Measurements from ENCODE around the gene RIIAD1.
"Not testable (repeated sequence)": the region's sequence is repeated elsewhere in the genome, so short reads cannot be mapped to it uniquely, and the experiment has no call there.

The RIIAD1 gene

GRCh38 chr1:151711044-151711800, 10.1 kb upstream of the RIIAD1 start:
- FAIRE-seq, result no peak

DNA sequence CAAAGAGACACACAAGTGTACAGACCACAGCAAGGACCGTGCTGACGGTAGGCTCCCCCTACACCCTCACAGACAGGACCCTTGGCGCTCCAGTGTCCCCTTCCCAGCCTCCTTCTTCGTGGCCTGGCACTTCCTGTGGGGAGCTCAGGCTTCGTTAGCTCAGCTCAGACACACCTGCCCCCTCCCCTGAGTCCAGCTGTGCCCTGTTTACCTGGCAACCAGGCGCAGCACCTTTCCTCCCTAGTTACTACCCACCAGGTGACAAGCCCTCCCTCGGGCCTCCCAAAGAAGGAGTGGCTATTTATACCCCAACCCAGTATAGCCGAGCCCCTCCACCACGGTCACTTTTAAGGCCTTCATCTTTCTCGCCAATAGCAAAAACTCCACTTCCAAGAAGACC, 9.4 kb upstream of the RIIAD1 start:
- FAIRE-seq, result no peak

- FAIRE-seq, result no peak
Measured at GRCh38 chr1:151713044-151713443, 8.3 kb upstream of the RIIAD1 start.

DNA sequence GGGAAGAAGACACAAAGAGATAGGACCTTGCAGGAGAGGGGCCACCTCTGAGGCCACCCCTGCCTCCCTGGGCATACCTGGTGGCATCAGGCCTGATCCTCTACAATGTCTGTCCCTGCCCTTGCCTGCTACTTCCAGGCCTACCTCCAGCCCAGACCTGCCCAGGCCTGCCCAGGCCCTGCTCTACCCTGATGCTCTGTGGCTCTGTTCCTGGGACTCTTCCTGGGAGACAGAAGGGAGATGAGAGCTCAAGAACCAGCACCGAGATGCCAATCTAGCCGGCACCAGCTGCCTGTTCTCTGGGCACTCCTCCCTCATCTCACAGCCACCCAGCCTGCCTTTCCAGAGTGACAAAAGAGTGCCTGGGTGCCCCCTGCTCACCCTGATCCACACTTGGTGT, 7.4 kb upstream of the RIIAD1 start:
- no peak for FAIRE-seq

DNA sequence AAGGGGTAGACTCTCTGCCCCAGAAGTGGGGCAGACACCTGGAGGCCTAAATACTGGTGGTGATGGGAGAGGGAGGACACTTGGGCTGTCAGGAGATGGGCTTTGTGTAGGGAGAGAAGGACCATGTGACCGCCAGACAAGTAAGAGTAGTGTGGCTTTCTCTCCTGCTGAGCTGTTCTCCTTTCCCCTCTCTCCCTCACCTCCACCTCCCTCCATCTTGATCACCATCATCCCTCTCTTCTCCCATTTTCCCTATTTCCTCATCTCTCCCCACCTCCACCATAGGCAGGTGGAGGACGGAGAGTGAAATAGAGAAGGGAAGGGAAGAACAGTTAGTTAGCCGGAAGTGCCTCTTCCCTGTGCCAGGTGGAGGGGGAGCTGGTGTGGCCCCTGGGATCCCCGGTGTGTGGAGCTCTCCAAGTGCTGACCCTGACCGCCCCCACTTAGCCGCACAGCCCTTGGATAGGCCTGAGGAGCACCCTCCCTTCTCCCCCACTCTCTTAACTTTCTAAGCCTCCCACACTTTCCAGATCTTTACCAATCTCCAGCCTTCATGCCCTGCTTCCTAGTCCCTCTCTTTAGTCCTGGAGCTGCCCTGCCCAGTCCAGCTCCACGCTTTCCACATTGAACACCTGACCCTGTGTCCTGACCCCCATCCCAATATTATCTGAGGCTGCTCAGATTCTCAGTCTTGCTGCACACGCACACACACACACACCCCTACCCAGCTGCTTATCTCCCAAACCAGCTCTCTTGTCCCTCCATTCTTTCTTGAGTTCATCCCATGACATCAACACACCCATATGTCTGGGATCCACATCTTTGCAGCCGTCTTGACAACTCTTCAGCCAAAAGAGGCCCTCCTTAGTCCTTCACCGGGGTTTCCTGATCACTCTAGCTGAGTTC, 6.2 kb upstream of the RIIAD1 start:
- no peak for FAIRE-seq

DNA sequence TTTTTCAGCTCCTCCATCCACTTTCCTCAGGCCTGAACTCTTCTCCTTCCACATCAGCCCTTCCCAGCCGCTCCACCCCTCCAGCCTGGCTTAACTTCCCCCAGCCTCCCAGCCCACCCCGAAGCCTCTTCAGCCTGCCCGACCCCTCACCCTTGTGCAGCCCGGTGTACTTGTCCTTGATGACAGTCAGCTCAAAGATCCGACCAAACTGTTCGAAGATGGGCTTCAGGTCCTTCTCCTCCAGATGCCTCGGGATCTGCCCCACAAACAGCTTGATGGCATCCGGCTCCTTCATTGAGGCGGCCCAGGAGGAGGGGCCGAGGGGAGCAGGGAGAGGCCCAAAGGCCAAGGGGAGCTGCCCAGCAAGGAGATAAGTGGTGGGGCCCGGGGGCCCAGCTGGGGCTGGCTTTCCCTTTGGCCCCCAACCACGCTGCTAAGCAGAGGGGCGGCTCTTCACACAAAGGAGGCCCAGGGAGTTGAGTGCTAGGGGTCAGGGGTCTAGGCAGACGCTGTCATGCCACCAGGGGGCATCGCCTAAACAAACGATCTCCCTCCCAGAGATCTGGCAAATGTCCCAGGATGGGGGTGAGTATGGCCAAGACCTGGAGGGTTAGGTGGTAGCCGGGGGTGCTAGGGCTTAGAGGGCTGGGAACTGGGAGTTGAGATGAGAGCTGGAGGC, 5.5 kb upstream of the RIIAD1 start:
- FAIRE-seq, result no peak

DNA sequence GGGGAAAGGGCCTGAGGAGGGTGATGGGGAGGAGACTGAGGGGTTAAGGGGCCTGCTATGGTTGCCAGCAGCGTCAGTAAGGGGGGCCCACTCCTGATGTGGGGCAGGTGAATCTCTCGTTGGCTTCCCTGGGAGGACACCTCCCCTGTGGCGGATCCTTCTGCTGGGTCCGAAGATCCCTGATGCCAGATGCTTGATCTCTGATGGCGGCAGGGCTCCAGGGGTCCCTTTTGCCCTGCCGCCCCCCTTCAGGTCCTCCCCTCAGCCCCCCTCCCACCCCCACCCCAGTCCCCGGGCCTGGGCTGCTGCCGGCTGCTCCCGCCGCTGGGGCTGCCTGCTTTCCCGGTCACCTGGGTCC, 4.9 kb upstream of the RIIAD1 start:
- FAIRE-seq, result no peak

DNA sequence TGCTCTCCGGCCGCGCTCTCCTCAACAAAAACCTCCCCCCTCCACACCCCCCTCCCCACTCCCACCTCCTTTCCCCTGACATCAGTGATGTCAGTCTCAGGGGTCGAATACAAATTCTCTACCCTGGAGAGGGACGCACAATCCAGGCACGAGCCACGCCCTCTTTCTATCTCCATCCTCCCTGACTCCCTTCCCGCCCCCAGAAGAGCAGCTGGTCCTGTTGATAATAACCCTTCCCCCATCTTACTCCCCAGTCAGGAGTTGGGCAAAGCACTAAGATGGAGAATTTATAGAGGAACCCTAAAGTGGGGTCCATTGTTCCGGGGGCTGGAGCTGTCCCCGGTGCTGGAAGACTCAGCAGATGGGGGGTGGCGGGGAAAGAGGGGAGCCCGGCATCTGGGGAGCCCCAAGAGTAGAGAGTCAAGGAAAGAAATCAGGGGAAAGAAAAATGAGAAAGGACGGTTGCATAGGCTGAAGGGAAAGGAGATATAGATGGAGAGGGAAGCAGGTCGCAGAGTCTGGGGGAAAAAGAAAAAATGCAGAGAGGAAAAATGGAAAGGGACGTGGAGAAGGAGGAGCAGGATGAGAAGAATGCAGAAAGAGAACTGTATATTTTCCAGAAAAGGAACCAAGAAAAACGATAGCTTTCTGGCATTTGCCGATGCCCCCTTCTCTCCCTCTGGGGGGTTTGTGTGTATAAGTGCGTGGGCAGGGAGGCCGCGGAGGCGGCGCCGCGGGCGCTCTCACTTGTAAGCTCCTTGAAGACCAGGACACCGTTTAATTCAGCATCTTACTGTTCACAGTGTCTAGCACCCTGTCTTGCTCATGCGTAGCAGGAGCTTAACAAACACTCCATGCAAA, 4.3 kb upstream of the RIIAD1 start, which contains the start of gene CELF3:
Gene CELF3, minus strand, starts transcription at position 33 of the 861 bp plus-strand sequence. CDS start 783 bp downstream, outside the sequence.
- FAIRE-seq, result no peak

GRCh38 chr1:151718011-151718431, 3.3 kb upstream of the RIIAD1 start:
- FAIRE-seq, result no peak

- FAIRE-seq, result no peak
Measured at GRCh38 chr1:151718666-151719065, 2.7 kb upstream of the RIIAD1 start.

DNA sequence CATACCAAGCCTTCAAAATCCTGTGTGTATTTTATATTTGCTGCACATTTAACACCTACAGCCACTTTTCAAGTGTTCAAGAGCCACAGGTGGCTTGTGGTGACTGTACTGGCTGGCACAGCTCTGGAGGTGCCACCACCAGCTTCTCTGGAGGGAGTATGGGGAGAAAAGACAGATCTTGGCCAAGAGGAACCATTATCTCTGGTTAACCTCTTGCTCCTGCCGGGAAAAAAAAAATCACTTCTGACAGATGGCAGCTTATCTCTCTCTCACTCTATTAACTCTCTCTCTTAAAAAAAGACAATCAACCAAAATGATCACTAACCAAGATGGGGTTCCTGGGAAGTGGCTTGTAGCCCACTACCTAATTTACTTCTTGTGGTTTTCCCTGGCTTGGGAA, 1.2 kb upstream of the RIIAD1 start:
- FAIRE-seq, result no peak

- FAIRE-seq, result no peak
Measured at GRCh38 chr1:151720554-151720953, 768 bp upstream of the RIIAD1 start.

- FAIRE-seq, result no peak
Measured at GRCh38 chr1:151721788-151722510, 627 bp downstream of the RIIAD1 start.

GRCh38 chr1:151723726-151724370, 2.5 kb downstream of the RIIAD1 start:
- FAIRE-seq, result no peak

DNA sequence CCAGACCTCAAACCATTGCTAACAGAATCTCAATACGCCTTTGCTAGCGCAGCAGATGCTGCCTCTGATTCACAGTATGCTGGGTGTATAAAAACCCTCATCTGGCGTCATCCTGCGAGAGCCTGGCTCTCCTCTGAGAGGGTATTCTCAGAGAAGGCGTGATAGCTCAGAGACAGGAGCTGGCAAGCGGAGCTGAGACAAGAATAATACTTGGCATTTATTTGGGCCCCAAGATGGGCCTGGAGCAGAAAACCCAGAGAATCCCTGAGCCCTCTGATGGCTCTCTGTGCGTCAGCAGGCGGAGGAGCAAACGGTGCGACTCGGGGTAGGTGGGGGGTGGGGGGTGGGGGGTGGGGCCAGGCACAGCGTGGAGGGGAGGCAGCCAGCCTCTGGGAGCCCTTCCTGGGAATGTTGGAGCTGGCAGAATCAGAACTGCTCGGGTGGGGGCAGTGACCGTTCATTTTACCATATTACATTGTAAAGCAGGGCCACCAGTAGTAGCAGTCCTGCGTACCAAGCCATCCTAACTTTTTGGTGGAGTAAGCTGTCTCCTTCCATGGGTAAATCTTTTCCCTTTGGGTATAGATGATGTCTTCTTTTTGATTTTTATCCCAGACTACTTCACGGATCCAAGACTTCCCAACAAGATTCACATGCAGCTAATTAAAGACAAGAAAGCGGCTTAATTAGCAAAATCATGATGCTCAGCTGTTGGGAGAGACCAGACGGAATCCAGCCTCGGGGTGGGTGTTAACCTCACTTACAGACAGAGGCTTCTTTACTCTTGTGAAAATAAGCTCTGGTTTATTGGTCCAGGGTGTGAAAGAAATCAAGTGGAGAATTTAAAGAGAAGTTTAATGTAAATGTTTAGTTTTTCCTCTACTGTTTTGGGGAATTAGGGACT, 7.1 kb downstream of the RIIAD1 start:
- no peak for FAIRE-seq

DNA sequence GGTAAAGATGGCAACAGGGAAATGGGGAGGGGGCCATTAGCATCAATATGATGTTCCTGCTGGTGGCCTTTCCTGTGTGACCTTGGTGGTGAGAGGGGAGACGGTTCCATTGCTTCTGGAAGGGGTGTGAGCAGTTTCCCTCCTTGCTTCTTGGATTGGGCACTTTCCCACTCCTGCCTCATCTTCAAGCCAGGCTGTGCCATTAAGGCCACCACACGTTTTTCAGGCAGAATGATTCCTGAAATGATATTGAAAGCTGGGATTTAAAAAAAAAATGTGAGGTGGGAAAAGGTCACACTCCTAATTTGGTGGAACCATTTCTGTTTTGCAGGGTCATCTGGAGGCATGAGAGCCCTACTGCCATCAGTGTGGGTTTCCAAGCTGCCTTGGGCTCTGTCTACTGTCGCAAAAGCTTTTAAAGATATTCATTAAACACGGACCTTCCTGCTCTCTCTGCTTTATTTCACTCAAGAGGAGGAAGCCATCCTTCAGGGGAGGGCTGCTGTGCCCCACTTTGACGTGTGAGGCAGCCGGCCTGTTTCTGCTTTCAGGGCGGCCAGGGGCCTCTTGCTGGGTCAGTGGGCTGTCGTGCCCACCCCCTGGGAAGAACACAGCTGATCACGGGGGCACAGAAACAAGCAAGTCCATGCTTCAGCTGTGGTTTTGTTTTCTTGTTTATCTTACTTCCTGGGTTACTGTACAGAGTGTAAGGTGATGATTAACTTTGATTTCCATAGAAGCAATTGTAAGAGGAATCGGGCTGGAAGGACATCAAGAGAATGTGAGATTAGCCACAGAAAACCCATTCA, 8.0 kb downstream of the RIIAD1 start:
- no peak for FAIRE-seq

- no peak for FAIRE-seq
Measured at GRCh38 chr1:151729966-151730291, 8.6 kb downstream of the RIIAD1 start.

GRCh38 chr1:151733126-151733525, 11.8 kb downstream of the RIIAD1 start:
- FAIRE-seq, result no peak

GRCh38 chr1:151733995-151734394, 12.7 kb downstream of the RIIAD1 start:
- not testable (repeated sequence) for FAIRE-seq
